AG09309 (cell line): ENCODE results near the gene ELANE.

Experiments used
- DNase-seq: peaks from one replicate; pipeline ENCODE4 v3.0.0-alpha.2; 2010; ENCODE audit warnings: low read depth
- H3K4me3 ChIP-seq: 2 replicates; pipeline ENCODE4 v1.5.1; 2011; ENCODE audit warnings: mild to moderate bottlenecking, low read depth, low read length, moderate library complexity; ENCODE audit not compliant: control insufficient read depth
- CTCF ChIP-seq: IDR thresholded peaks from 2 replicates; pipeline ENCODE4 v1.5.1; 2011; ENCODE audit warnings: mild to moderate bottlenecking, low read depth, low read length, inconsistent platforms; ENCODE audit not compliant: insufficient read depth, control insufficient read depth; ENCODE audit errors: missing control alignments

The ELANE gene

GRCh38 chr19:897442-898039 lies 45.4 kb downstream of the ELANE start:
- H3K4me3 ChIP-seq = no peak overlapping the region
- peak; percentile 9 for TF ChIP-seq CTCF
- no peak for DNase-seq

GRCh38 chr19:898663-899062 lies 46.6 kb downstream of the ELANE start:
- DNase-seq = no peak
- no peak for TF ChIP-seq CTCF
- H3K4me3 ChIP-seq = no peak overlapping the region

GRCh38 chr19:899336-900042 lies 47.4 kb downstream of the ELANE start:
- no peak for TF ChIP-seq CTCF
- no peak for DNase-seq
- no peak overlapping the region for H3K4me3 ChIP-seq

GRCh38 chr19:900043-900301 lies 47.9 kb downstream of the ELANE start:
- no peak for DNase-seq
- H3K4me3 ChIP-seq = no peak overlapping the region
- no peak for TF ChIP-seq CTCF

- H3K4me3 ChIP-seq = no peak overlapping the region
- no peak for DNase-seq
- no peak for TF ChIP-seq CTCF
Measured at GRCh38 chr19:900302-901111, 48.4 kb downstream of the ELANE start.

GRCh38 chr19:901216-902092 lies 49.4 kb downstream of the ELANE start:
- no peak overlapping the region for H3K4me3 ChIP-seq
- TF ChIP-seq CTCF = no peak
- no peak for DNase-seq
